H9 (cell line): ENCODE data around the gene TMEM123. TPM values are rescaled to one million over a fixed set of nuclear protein-coding genes. Genes with fewer than 3 reads are reported as not detected.
A peak's percentile ranks its signal among the peaks of the same experiment; 100 is the strongest.

ENCODE experiments used
- DNase-seq: peaks from one replicate; pipeline ENCODE4 v3.0.0-alpha.2; 2017
- H2AFZ ChIP-seq: one replicate; pipeline ENCODE4 v1.6.1; 2013; ENCODE audit warnings: mild to moderate bottlenecking, low read length, control low read depth, moderate library complexity
- H2AK5ac ChIP-seq: 2 replicates; pipeline ENCODE4 v1.6.1; 2013; ENCODE audit warnings: low read length, control low read depth, mixed read lengths; ENCODE audit not compliant: insufficient read length
- H2BK120ac ChIP-seq: one replicate; pipeline ENCODE4 v1.6.1; 2013; ENCODE audit warnings: low read depth, mild to moderate bottlenecking, low read length, control low read depth, inconsistent platforms; ENCODE audit not compliant: poor library complexity, severe bottlenecking
- H2BK12ac ChIP-seq: 2 replicates; pipeline ENCODE4 v1.6.1; 2013; ENCODE audit warnings: low read length, control low read depth, mixed read lengths, low read depth; ENCODE audit not compliant: insufficient read length
- H2BK15ac ChIP-seq: 2 replicates; pipeline ENCODE4 v1.6.1; 2013; ENCODE audit warnings: low read depth, low read length, control low read depth
- H2BK20ac ChIP-seq: one replicate; pipeline ENCODE4 v1.6.1; 2013; ENCODE audit warnings: low read depth, mild to moderate bottlenecking, low read length, control low read depth, inconsistent platforms; ENCODE audit not compliant: poor library complexity, severe bottlenecking
- H2BK5ac ChIP-seq: 2 replicates; pipeline ENCODE4 v1.6.1; 2013; ENCODE audit warnings: low read length, control low read depth, mixed read lengths; ENCODE audit not compliant: insufficient read length
- H3K14ac ChIP-seq: 2 replicates; pipeline ENCODE4 v1.6.1; 2013; ENCODE audit warnings: low read length, control low read depth; ENCODE audit not compliant: insufficient read depth
- H3K18ac ChIP-seq: 2 replicates; pipeline ENCODE4 v1.6.1; 2013; ENCODE audit warnings: low read depth, mild to moderate bottlenecking, mixed read lengths, low read length, control low read depth; ENCODE audit not compliant: insufficient read length
- H3K23ac ChIP-seq: 2 replicates; pipeline ENCODE4 v1.6.1; 2013; ENCODE audit warnings: low read length, control low read depth, mixed read lengths, low read depth; ENCODE audit not compliant: insufficient read length
- H3K23me2 ChIP-seq: 2 replicates; pipeline ENCODE4 v1.6.1; 2013; ENCODE audit warnings: low read depth, mild to moderate bottlenecking, mixed read lengths, low read length, control low read depth; ENCODE audit not compliant: insufficient read length, poor library complexity, severe bottlenecking
- H3K27ac ChIP-seq: 2 replicates; pipeline ENCODE4 v1.5.1; 2013; ENCODE audit warnings: low read length, control low read depth, mixed read lengths, low read depth; ENCODE audit not compliant: insufficient read length
- H3K27me3 ChIP-seq: 2 replicates; pipeline ENCODE4 v1.6.1; 2013; ENCODE audit warnings: low read length, control low read depth, inconsistent platforms; ENCODE audit not compliant: insufficient read depth
- H3K4ac ChIP-seq: 2 replicates; pipeline ENCODE4 v1.6.1; 2013; ENCODE audit warnings: low read depth, mild to moderate bottlenecking, control low read depth, inconsistent platforms, low read length, moderate library complexity
- H3K4me1 ChIP-seq: 2 replicates; pipeline ENCODE4 v1.6.1; 2013; ENCODE audit warnings: low read length, control low read depth, inconsistent platforms; ENCODE audit not compliant: insufficient read depth
- H3K4me2 ChIP-seq: 2 replicates; pipeline ENCODE4 v1.6.1; 2013; ENCODE audit warnings: low read length, control low read depth, mixed read lengths; ENCODE audit not compliant: insufficient read length, insufficient read depth
- H3K56ac ChIP-seq: 2 replicates; pipeline ENCODE4 v1.6.1; 2013; ENCODE audit warnings: low read depth, mild to moderate bottlenecking, mixed read lengths, low read length, control low read depth; ENCODE audit not compliant: insufficient read length
- H3K79me1 ChIP-seq: 2 replicates; pipeline ENCODE4 v1.6.1; 2013; ENCODE audit warnings: low read depth, mild to moderate bottlenecking, moderate library complexity, low read length, control low read depth, inconsistent platforms; ENCODE audit not compliant: insufficient read depth, poor library complexity, severe bottlenecking
- H3K79me2 ChIP-seq: 2 replicates; pipeline ENCODE4 v1.6.1; 2013; ENCODE audit warnings: low read length, control low read depth, inconsistent platforms; ENCODE audit not compliant: insufficient read depth
- H3K9ac ChIP-seq: 2 replicates; pipeline ENCODE4 v1.6.1; 2013; ENCODE audit warnings: low read length, control low read depth, mixed read lengths; ENCODE audit not compliant: insufficient read length; ENCODE audit errors: extremely low read depth
- H3K9me3 ChIP-seq: one replicate; pipeline ENCODE4 v1.6.1; 2013; ENCODE audit warnings: low read depth, low read length, inconsistent platforms; ENCODE audit not compliant: control insufficient read depth
- H3T11ph ChIP-seq: one replicate; pipeline ENCODE4 v1.6.1; 2013; ENCODE audit warnings: mild to moderate bottlenecking, low read length, control low read depth, inconsistent platforms
- H4K20me1 ChIP-seq: one replicate; pipeline ENCODE4 v1.6.1; 2013; ENCODE audit not compliant: control insufficient read depth, insufficient read length, insufficient read depth
- H4K5ac ChIP-seq: 2 replicates; pipeline ENCODE4 v1.6.1; 2013; ENCODE audit warnings: low read depth, mild to moderate bottlenecking, mixed read lengths, low read length, control low read depth; ENCODE audit not compliant: insufficient read length
- H4K8ac ChIP-seq: replicated peaks from 2 replicates; pipeline ENCODE4 v1.6.1; 2013; ENCODE audit warnings: low read length, control low read depth, mixed read lengths, low read depth; ENCODE audit not compliant: insufficient read length
- H4K91ac ChIP-seq: 2 replicates; pipeline ENCODE4 v1.6.1; 2013; ENCODE audit warnings: low read depth, mild to moderate bottlenecking, moderate library complexity, mixed read lengths, low read length, control low read depth; ENCODE audit not compliant: insufficient read length
- H3K27ac Mint-ChIP-seq, 3 experiments: 2 replicates in 2 of 3; 3 replicates in 1 of 3; pipeline ENCODE4 v1.8.0; 2020 to 2021; ENCODE audit warnings: mixed read lengths in 3 of 3, mild to moderate bottlenecking in 1 of 3, moderate library complexity in 1 of 3
- H3K27me3 Mint-ChIP-seq: 2 replicates; pipeline ENCODE4 v1.8.0; 2021; ENCODE audit warnings: low read depth, mild to moderate bottlenecking, moderate library complexity, mixed read lengths
- H3K36me3 Mint-ChIP-seq, 3 experiments: 2 replicates in 2 of 3; 3 replicates in 1 of 3; pipeline ENCODE4 v1.8.0; 2020 to 2021; ENCODE audit warnings: low read depth in 3 of 3, mixed read lengths in 3 of 3; ENCODE audit not compliant: insufficient read depth in 1 of 3
- H3K4me1 Mint-ChIP-seq, 2 experiments: 2 replicates each; pipeline ENCODE4 v1.8.0; 2020; ENCODE audit warnings: mixed read lengths in 2 of 2
- H3K4me3 Mint-ChIP-seq, 2 experiments: 2 replicates in 1 of 2; 3 replicates in 1 of 2; pipeline ENCODE4 v1.8.0; 2020 to 2021; ENCODE audit warnings: mild to moderate bottlenecking in 2 of 2, mixed read lengths in 2 of 2, moderate library complexity in 1 of 2
- H3K9me3 Mint-ChIP-seq, 2 experiments: 2 replicates in 1 of 2; 3 replicates in 1 of 2; pipeline ENCODE4 v1.8.0; 2020; ENCODE audit warnings: mild to moderate bottlenecking in 2 of 2, mixed read lengths in 2 of 2, moderate library complexity in 1 of 2
- WGBS: extraction: QIAGEN DNeasy Blood & Tissue Kit; methylation state at CpG from one replicate; pipeline ENCODE4 v1.1.7; 2013; ENCODE audit warnings: missing lambda C conversion rate, low lambda C conversion rate, mixed read lengths; ENCODE audit not compliant: insufficient read length; ENCODE audit errors: extremely low coverage; 5-methylcytosine and 5-hydroxymethylcytosine counted together
- total RNA-seq: library from RNA; stranded (reverse); gene quantifications from 2 replicates; pipeline ENCODE4 v1.2.1, GENCODE V29; 2021
- TF ChIP-seq, protein P1 (sequence below): fragments of 200-600 bp; sonication (generic); conservative IDR thresholded peaks from 3 replicates; pipeline ENCODE4 v1.8.0; 2021; ENCODE audit warnings: antibody characterized with exemption, mild to moderate bottlenecking

The TMEM123 gene
- total RNA-seq, 1 experiment from 2014 or later, result 76.7 TPM

- H2BK5ac ChIP-seq, result no peak overlapping the region
- no peak overlapping the region for H4K8ac ChIP-seq
- no peak overlapping the region for H4K91ac ChIP-seq
- peaks cover 3% of the 10 kb centered on the region for H3K79me1 ChIP-seq
- peaks cover 3% of the 10 kb centered on the region for H3K4me1 ChIP-seq
- H3T11ph ChIP-seq, result no peak overlapping the region
- H4K20me1 ChIP-seq, result no peaks in the 10 kb centered on the region
- H3K14ac ChIP-seq, result no peak overlapping the region
- peaks cover 44% of the 10 kb centered on the region for H3K27me3 Mint-ChIP-seq
- H3K27ac Mint-ChIP-seq, result peak overlapping the region in 1 of 3 experiments; percentile 2; a peak in 1 of 7 replicates
- no peak overlapping the region for H4K5ac ChIP-seq
- no CpG with 5 or more reads among the region's 7 CpGs for WGBS
- H3K27me3 ChIP-seq, result peaks cover 7% of the 10 kb centered on the region; the same call in 1 of the 2 replicates
- no peak for DNase-seq
- no peak overlapping the region for H2BK120ac ChIP-seq
- H3K9me3 ChIP-seq, result no peaks in the 10 kb centered on the region
- H2BK12ac ChIP-seq, result no peak overlapping the region
- no peak overlapping the region for H3K4ac ChIP-seq
- no peak overlapping the region for H2BK15ac ChIP-seq
- no peaks in the 10 kb centered on the region for H3K79me2 ChIP-seq
- H2BK20ac ChIP-seq, result no peak overlapping the region
- no peak overlapping the region for H2AFZ ChIP-seq
- peaks cover 43 to 44% of the 10 kb centered on the region in 2 experiments for H3K4me1 Mint-ChIP-seq
- H3K4me2 ChIP-seq, result no peak overlapping the region
- H3K9ac ChIP-seq, result no peak overlapping the region
- no peak overlapping the region for H3K27ac ChIP-seq
- peaks cover 17% of the 10 kb centered on the region for H3K23me2 ChIP-seq
- no peak overlapping the region for H3K18ac ChIP-seq
- no peak overlapping the region for H3K56ac ChIP-seq
- TF ChIP-seq, protein P1, sequence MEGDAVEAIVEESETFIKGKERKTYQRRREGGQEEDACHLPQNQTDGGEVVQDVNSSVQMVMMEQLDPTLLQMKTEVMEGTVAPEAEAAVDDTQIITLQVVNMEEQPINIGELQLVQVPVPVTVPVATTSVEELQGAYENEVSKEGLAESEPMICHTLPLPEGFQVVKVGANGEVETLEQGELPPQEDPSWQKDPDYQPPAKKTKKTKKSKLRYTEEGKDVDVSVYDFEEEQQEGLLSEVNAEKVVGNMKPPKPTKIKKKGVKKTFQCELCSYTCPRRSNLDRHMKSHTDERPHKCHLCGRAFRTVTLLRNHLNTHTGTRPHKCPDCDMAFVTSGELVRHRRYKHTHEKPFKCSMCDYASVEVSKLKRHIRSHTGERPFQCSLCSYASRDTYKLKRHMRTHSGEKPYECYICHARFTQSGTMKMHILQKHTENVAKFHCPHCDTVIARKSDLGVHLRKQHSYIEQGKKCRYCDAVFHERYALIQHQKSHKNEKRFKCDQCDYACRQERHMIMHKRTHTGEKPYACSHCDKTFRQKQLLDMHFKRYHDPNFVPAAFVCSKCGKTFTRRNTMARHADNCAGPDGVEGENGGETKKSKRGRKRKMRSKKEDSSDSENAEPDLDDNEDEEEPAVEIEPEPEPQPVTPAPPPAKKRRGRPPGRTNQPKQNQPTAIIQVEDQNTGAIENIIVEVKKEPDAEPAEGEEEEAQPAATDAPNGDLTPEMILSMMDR, result no peak
- no peak overlapping the region for H2AK5ac ChIP-seq
- H3K4me3 Mint-ChIP-seq, result peak overlapping the region in 1 of 2 experiments; percentile 54; a peak in 3 of 5 replicates
- H3K36me3 Mint-ChIP-seq, result peaks cover 13 to 25% (median 22%) of the 10 kb centered on the region in 3 experiments
- H3K23ac ChIP-seq, result no peak overlapping the region
- no peaks in the 10 kb centered on the region; a peak in 3 of 5 replicates for H3K9me3 Mint-ChIP-seq
These were observed 2.7 kb downstream of the TMEM123 start for GRCh38 chr11:102449651-102450570.
